K562 (cell line): ENCODE measurements around the gene FAM3C. TPM values are rescaled to one million over a fixed set of nuclear protein-coding genes. Genes with fewer than 3 reads are reported as not detected.

ENCODE experiments used
- ATF7 ChIP-seq: fragments of 450-650 bp; IDR thresholded peaks from 2 replicates; pipeline ENCODE4 v1.7.1; 2014; ENCODE audit warnings: mild to moderate bottlenecking, moderate library complexity
- CTBP1 ChIP-seq: fragments of 450-650 bp; IDR thresholded peaks from 2 replicates; pipeline ENCODE4 v1.6.1; 2016; ENCODE audit warnings: borderline replicate concordance
- CXXC5 ChIP-seq: fragments of 250-450 bp; sonication (Bioruptor Pico); IDR thresholded peaks from 2 replicates; pipeline ENCODE4 v1.8.0; 2022; ENCODE audit warnings: inconsistent platforms, mild to moderate bottlenecking, moderate library complexity
- E2F1 ChIP-seq: sonication (generic); formaldehyde crosslinking; IDR thresholded peaks from 2 replicates; pipeline ENCODE4 v1.8.1; 2023; ENCODE audit warnings: mild to moderate bottlenecking, missing genetic modification reagents, moderate library complexity
- EHMT2 ChIP-seq: fragments of 450-650 bp; IDR thresholded peaks from 2 replicates; pipeline ENCODE4 v1.6.1; 2018; ENCODE audit warnings: antibody characterized with exemption
- KDM1A ChIP-seq, 2 experiments: fragments of 450-650 bp; IDR thresholded peaks; 2 replicates each; pipeline ENCODE4 v1.6.1; 2016; ENCODE audit warnings: mild to moderate bottlenecking in 2 of 2
- KLF6 ChIP-seq: fragments of 250-450 bp; sonication (Bioruptor Pico); IDR thresholded peaks from 2 replicates; pipeline ENCODE4 v1.4.0; 2020; ENCODE audit warnings: mild to moderate bottlenecking, moderate library complexity, borderline replicate concordance
- LEF1 ChIP-seq: fragments of 450-650 bp; IDR thresholded peaks from 2 replicates; pipeline ENCODE4 v1.6.1; 2016; ENCODE audit warnings: mild to moderate bottlenecking
- MEF2D ChIP-seq: conservative IDR thresholded peaks from 2 replicates; pipeline ENCODE4 v1.6.1; 2016; ENCODE audit warnings: low read depth, missing genetic modification characterization, missing compliant biosample characterization
- MLLT1 ChIP-seq, 2 experiments: fragments of 450-650 bp; IDR thresholded peaks; 2 replicates each; pipeline ENCODE4 v1.6.1; 2016
- NEUROD1 ChIP-seq: fragments of 150-350 bp; IDR thresholded peaks from 2 replicates; pipeline ENCODE4 v1.6.1; 2014; ENCODE audit warnings: borderline replicate concordance, low read length, low read depth; ENCODE audit not compliant: partially characterized antibody
- NKRF ChIP-seq: fragments of 450-650 bp; IDR thresholded peaks from 2 replicates; pipeline ENCODE4 v1.6.1; 2016; ENCODE audit warnings: borderline replicate concordance
- POLR2G ChIP-seq: fragments of 200-400 bp; formaldehyde crosslinking; IDR thresholded peaks from 2 replicates; pipeline ENCODE4 v1.6.1; 2017; ENCODE audit warnings: low read depth, mild to moderate bottlenecking, antibody characterized with exemption, low read length, moderate library complexity
- RNF2 ChIP-seq: sonication (generic); IDR thresholded peaks from 2 replicates; pipeline ENCODE4 v1.6.1; 2016
- TAF7 ChIP-seq: fragments of 450-650 bp; IDR thresholded peaks from 2 replicates; pipeline ENCODE4 v1.6.1; 2016; ENCODE audit warnings: missing genetic modification characterization, missing compliant biosample characterization
- ZC3H8 ChIP-seq: fragments of 450-650 bp; IDR thresholded peaks from 2 replicates; pipeline ENCODE4 v1.6.1; 2017
- ZEB2 ChIP-seq: fragments of 450-650 bp; IDR thresholded peaks from 2 replicates; pipeline ENCODE4 v1.6.1; 2016
- ZNF384 ChIP-seq: IDR thresholded peaks from 2 replicates; pipeline ENCODE4 v1.6.1; 2012; ENCODE audit warnings: low read depth, low read length, improper control_type of control experiment
- ZNF589 ChIP-seq: fragments of 200-800 bp; sonication (Bioruptor generic); IDR thresholded peaks from 2 replicates; pipeline ENCODE4 v1.6.1; 2016; ENCODE audit warnings: low read depth, missing genetic modification characterization, missing compliant biosample characterization
- polyA plus RNA-seq, 8 experiments: library from polyadenylated mRNA; depleted of rRNA in 4 of 8; stranded (reverse) in 5 of 8; unstranded in 3 of 8; fragments of >200 nt; fragmentation: Nextera tagmentation in 2 of 8; fragmentation: Illumina TruSeq in 1 of 8; extraction: Ambion mirVana in 2 of 8; extraction: Trizol in 1 of 8; gene quantifications; 2 replicates each; pipeline versions ENCODE4 v1.2.1 to v1.2.3, GENCODE V29; 2011 to 2014; ENCODE audit warnings: inconsistent platforms in 1 of 8, missing spikeins in 1 of 8
- total RNA-seq, 7 experiments: library from RNA; depleted of rRNA in 6 of 7; stranded (reverse); fragments of >200 nt in 6 of 7; fragmentation: Illumina TruSeq in 2 of 7; extraction: Trizol in 2 of 7; gene quantifications; 2 replicates each; pipeline versions ENCODE4 v1.2.1 to v1.2.3, GENCODE V29; 2011 to 2021; ENCODE audit warnings: low replicate concordance in 1 of 7

FAM3C gene
- total and polyA plus RNA-seq, 9 of the 15 experiments (the other 6 are each of a cell fraction or from before 2014, with no cell fraction given), result 10.6 to 42.6 (median 30.0) TPM

GRCh38 chr7:121438043-121438955 lies 42.2 kb upstream of the FAM3C start (continued):
- peak; percentile 41 to 61; a peak in 2 of 4 replicates for TF ChIP-seq KDM1A (IDR thresholded peaks at IDR 0.05)
- 0 out of 2 replicates have a peak, but pooled peaks have one; percentile 3 for TF ChIP-seq ZNF384
- peak; percentile 52; the same call in 1 of the 2 replicates for TF ChIP-seq NKRF
- peak; percentile 44; the same call in 1 of the 2 replicates for TF ChIP-seq ZEB2
- TF ChIP-seq ATF7, result peak; percentile 80
- peak; percentile 69 for TF ChIP-seq TAF7 (tag)
- peak; percentile 98 for TF ChIP-seq LEF1
- peak; percentile 59; the same call in 1 of the 2 replicates for TF ChIP-seq EHMT2
- peak; percentile 89 for TF ChIP-seq RNF2
- TF ChIP-seq MEF2D (tag), result peak; percentile 39; the same call in 1 of the 2 replicates
- peak; percentile 70 for TF ChIP-seq CXXC5
- TF ChIP-seq POLR2G, result peak; percentile 52; the same call in 1 of the 2 replicates
- TF ChIP-seq ZC3H8, result 0 out of 2 replicates have a peak, but pooled peaks have one; percentile 7
- peak in 1 of 2 experiments; percentile 56; a peak in 2 of 4 replicates for TF ChIP-seq MLLT1 (IDR thresholded peaks at IDR 0.05)
- peak; percentile 66 for TF ChIP-seq NEUROD1
- TF ChIP-seq E2F1, result 0 out of 2 replicates have a peak, but pooled peaks have one; percentile 62
- 0 out of 2 replicates have a peak, but pooled peaks have one; percentile 49 for TF ChIP-seq ZNF589 (CRISPR knock-in tag)
- TF ChIP-seq CTBP1, result peak; percentile 92
- peak; percentile 49; the same call in 1 of the 2 replicates for TF ChIP-seq KLF6 (CRISPR knock-in tag)
